Measurements from ENCODE around the gene NOP16. TPM values are rescaled to one million over a fixed set of nuclear protein-coding genes. Genes with fewer than 3 reads are reported as not detected.
A peak's percentile ranks its signal among the peaks of the same experiment; 100 is the strongest.

NOP16 gene
- total and polyA plus RNA-seq, 9 donors, result 8.9 to 27.0 (median 16.3) TPM

DNA sequence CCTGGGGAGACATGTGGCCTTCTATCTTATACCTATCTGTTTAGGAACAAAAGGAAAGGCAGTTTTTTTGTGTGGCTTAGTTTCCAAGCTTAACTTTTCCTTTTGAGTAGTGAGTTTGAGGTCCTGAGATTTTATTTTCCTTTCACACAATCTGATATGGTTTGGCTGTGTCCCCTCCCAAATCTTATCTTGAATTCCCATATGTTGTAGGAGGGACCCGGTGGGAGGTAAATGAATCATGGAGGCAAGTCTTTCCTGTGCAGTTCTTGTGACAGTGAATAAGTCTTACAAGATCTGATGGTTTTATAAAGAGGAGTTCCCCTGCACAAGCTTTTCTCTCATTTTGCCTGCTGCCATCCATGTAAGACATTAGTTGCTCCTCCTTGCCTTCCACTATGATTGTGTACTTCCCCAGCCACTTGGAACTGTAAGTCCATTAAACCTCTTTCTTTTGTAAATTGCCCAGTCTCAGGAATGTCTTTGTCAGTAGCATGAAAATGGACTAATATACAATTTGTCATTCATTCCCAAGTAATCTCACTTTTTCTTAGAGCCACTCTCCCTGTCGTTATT lies 32.7 kb upstream of the NOP16 start:
- no peak for TF ChIP-seq POLR2A (IDR thresholded peaks at IDR 0.05)
- no peak for TF ChIP-seq EP300 (IDR thresholded peaks at IDR 0.05)
- TF ChIP-seq, protein P1, sequence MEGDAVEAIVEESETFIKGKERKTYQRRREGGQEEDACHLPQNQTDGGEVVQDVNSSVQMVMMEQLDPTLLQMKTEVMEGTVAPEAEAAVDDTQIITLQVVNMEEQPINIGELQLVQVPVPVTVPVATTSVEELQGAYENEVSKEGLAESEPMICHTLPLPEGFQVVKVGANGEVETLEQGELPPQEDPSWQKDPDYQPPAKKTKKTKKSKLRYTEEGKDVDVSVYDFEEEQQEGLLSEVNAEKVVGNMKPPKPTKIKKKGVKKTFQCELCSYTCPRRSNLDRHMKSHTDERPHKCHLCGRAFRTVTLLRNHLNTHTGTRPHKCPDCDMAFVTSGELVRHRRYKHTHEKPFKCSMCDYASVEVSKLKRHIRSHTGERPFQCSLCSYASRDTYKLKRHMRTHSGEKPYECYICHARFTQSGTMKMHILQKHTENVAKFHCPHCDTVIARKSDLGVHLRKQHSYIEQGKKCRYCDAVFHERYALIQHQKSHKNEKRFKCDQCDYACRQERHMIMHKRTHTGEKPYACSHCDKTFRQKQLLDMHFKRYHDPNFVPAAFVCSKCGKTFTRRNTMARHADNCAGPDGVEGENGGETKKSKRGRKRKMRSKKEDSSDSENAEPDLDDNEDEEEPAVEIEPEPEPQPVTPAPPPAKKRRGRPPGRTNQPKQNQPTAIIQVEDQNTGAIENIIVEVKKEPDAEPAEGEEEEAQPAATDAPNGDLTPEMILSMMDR (IDR thresholded peaks at IDR 0.05), result no peak
- no peaks in the 10 kb centered on the region for H3K9me3 ChIP-seq
- H3K27ac ChIP-seq, result no peak overlapping the region
- DNase-seq, result no peak
- H3K27me3 ChIP-seq, result no peaks in the 10 kb centered on the region
- H3K4me1 ChIP-seq (ENCODE audit: insufficient read depth), result no peaks in the 10 kb centered on the region
- 68 to 74% (median 69%) methylated on average over 2 of the region's 2 CpGs for WGBS, 3 donors
- no peak overlapping the region for H3K4me3 ChIP-seq
- intact Hi-C loops (cut with DNase I), result no loop called here
- H3K36me3 ChIP-seq, result no peaks in the 10 kb centered on the region

DNA sequence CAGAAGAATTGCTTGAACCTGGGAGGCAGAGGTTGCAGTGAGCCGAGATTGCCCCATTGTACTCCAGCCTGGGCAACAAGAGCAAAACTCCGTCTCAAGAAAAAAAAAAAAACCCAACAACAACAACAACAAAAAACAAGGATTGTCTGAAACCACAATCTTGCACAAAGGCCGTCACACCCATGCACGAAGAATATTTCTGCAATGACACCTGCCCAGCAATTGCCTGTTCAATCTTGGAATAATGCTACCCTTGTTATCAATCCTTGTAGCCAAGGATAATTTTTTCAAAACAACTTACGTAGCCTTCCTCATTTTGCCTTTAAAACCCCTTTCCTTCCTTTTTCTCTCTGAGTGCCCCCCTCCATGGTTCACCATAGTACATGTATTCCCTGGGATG lies 31.7 kb upstream of the NOP16 start:
- WGBS, 3 donors, result 86 to 90% (median 86%) methylated on average over 5 of the region's 5 CpGs
- H3K4me3 ChIP-seq, result no peak overlapping the region
- H3K36me3 ChIP-seq, result no peaks in the 10 kb centered on the region
- peaks cover 4% of the 10 kb centered on the region for H3K4me1 ChIP-seq (ENCODE audit: insufficient read depth)
- DNase-seq, result no peak
- H3K27me3 ChIP-seq, result no peaks in the 10 kb centered on the region
- no peak overlapping the region for H3K27ac ChIP-seq
- TF ChIP-seq, protein P1 (IDR thresholded peaks at IDR 0.05), result no peak
- no peak for TF ChIP-seq EP300 (IDR thresholded peaks at IDR 0.05)
- TF ChIP-seq POLR2A (IDR thresholded peaks at IDR 0.05), result no peak
- no peaks in the 10 kb centered on the region for H3K9me3 ChIP-seq
- intact Hi-C loops (cut with DNase I), result no loop called here

DNA sequence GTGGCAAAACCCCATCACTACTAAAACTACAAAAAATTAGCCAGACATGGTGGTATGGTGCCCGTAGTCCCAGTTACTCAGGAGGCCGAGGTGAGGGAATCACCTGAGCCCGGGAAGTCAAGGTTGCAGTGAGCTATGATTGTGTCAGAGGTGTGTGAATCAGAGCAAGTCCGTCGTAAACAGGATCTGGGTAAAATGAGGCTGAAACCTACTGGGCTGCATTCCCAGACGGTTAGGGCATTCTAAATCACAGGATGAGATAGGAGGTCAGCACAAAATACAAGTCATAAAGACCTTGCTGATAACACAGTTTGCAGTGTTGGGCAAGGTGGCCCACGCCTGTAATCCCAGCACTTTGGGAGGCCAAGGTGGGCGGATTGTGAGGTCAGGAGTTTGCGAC lies 29.9 kb upstream of the NOP16 start:
- no peaks in the 10 kb centered on the region for H3K9me3 ChIP-seq
- H3K36me3 ChIP-seq, result no peaks in the 10 kb centered on the region
- 77 to 88% (median 82%) methylated on average over 9 of the region's 9 CpGs for whole genome bisulfite sequencing, 3 donors
- TF ChIP-seq POLR2A (IDR thresholded peaks at IDR 0.05) (no peak), EP300 (IDR thresholded peaks at IDR 0.05) (no peak)
- TF ChIP-seq, protein P1 (IDR thresholded peaks at IDR 0.05), result no peak
- H3K27ac ChIP-seq, result no peak overlapping the region
- intact Hi-C loops (cut with DNase I), result loop anchor here in 2 of 4 donors (5.0 to 10.0 kb wide), 2 partner anchors 127 to 229 kb away; partner anchors contain the start of genes CDHR2 (in 1 of the 2) and TSPAN17 (in 1 of the 2)
- H3K4me3 ChIP-seq, result no peak overlapping the region
- peaks cover 8% of the 10 kb centered on the region for H3K4me1 ChIP-seq (ENCODE audit: insufficient read depth)
- no peaks in the 10 kb centered on the region for H3K27me3 ChIP-seq
- no peak for DNase-seq

DNA sequence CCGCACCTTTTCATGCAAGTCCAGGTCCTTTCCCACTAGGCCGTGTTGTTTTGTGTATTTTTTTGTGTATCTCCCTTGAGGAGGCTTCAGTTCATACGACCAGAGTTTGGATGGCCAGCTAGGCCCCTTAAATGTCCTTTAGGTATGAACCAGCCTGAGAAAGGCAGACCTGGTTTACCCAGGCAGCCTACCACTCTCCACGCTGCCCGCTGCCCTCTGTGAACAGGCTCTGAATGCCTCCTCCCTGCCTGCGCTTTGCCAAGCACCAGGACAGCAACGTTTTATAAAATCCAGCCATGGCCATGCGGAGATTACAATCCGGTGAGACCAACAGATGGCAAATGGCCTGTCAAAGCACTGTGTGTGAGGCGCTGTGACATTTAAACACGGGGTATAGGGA lies 28.6 kb upstream of the NOP16 start:
- DNase-seq, result no peak
- Histone ChIP-seq H3K4me3 (peak overlapping the region; percentile 100), H3K27ac (peak overlapping the region; percentile 2 to 71), H3K36me3 (no peaks in the 10 kb centered on the region), H3K9me3 (no peaks in the 10 kb centered on the region), H3K4me1 (ENCODE audit: insufficient read depth) (peaks cover 8% of the 10 kb centered on the region), H3K27me3 (no peaks in the 10 kb centered on the region)
- TF ChIP-seq, protein P1 (IDR thresholded peaks at IDR 0.05), result no peak
- TF ChIP-seq POLR2A (IDR thresholded peaks at IDR 0.05) (no peak), EP300 (IDR thresholded peaks at IDR 0.05) (no peak)
- 62 to 64% (median 63%) methylated on average over 11 of the region's 11 CpGs for WGBS, 3 donors
- intact Hi-C loops (cut with DNase I), result loop anchor here in 2 of 4 donors (1.0 to 10.0 kb wide), 3 partner anchors 31 to 230 kb away; partner anchors contain the start of genes CDHR2 (in 1 of the 2), FAF2 (in 1 of the 2) and TSPAN17 (in 1 of the 2)

All from ovary (tissue), 9 donors.